Skeletal muscle tissue (tissue), 4 donors: ENCODE results near the gene TRPM3. TPM values are rescaled to one million over a fixed set of nuclear protein-coding genes. Genes with fewer than 3 reads are reported as not detected.

ENCODE experiments used
- H3K27ac ChIP-seq: one replicate; pipeline ENCODE4 v1.7.0; 2013; ENCODE audit warnings: mild to moderate bottlenecking, low read depth, low read length, inconsistent platforms
- H3K27me3 ChIP-seq, 3 donors: one replicate each; pipeline ENCODE4 v1.7.0; 2013; ENCODE audit warnings: low read length in 3 of 3; ENCODE audit not compliant: control insufficient read depth in 3 of 3, insufficient read depth in 3 of 3
- H3K36me3 ChIP-seq, 3 donors: one replicate each; pipeline ENCODE4 v1.7.0; 2013; ENCODE audit warnings: low read length in 3 of 3; ENCODE audit not compliant: control insufficient read depth in 3 of 3, insufficient read depth in 3 of 3
- H3K4me1 ChIP-seq, 3 donors: one replicate each; pipeline ENCODE4 v1.7.0; 2013; ENCODE audit warnings: low read length in 3 of 3, mild to moderate bottlenecking in 3 of 3; ENCODE audit not compliant: control insufficient read depth in 3 of 3, insufficient read depth in 3 of 3
- H3K4me3 ChIP-seq, 3 donors: one replicate each; pipeline ENCODE4 v1.7.0; 2013; ENCODE audit warnings: low read length in 3 of 3
- H3K9ac ChIP-seq, 3 donors: one replicate each; pipeline ENCODE4 v1.7.0; 2013; ENCODE audit warnings: low read length in 3 of 3, mild to moderate bottlenecking in 3 of 3, moderate library complexity in 2 of 3, low read depth in 1 of 3
- H3K9me3 ChIP-seq, 3 donors: one replicate each; pipeline ENCODE4 v1.7.0; 2013; ENCODE audit warnings: low read length in 3 of 3; ENCODE audit not compliant: control insufficient read depth in 3 of 3
- total RNA-seq: library from RNA; depleted of rRNA; stranded (reverse); fragments of >200 nt; gene quantifications from one replicate; pipeline ENCODE4 v1.2.3, GENCODE V29; 2014
- donor health status: Osteomylitis.

Gene TRPM3
- total RNA-seq, 1 donor from 2014 or later = 1.6 TPM

DNA sequence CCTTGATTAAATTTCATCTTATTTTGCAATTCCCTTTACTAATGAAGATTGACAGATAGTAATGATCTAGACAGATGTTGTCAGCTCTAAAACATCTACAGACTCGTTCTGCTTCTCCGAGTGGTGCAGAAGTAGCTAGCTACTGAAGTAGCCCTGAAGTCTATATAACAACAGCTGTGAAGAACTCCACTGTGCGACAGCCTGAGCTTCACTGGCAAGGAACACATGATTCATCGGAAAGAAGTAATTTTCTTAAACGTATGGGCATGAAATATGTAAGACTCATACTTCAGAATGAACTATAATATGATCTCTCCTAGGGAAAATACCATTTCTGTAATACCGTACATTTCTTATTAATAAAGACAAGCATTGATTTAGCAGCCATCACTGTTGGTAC lies 96.2 kb downstream of the TRPM3 start:
- H3K27ac ChIP-seq = no peak overlapping the region

DNA sequence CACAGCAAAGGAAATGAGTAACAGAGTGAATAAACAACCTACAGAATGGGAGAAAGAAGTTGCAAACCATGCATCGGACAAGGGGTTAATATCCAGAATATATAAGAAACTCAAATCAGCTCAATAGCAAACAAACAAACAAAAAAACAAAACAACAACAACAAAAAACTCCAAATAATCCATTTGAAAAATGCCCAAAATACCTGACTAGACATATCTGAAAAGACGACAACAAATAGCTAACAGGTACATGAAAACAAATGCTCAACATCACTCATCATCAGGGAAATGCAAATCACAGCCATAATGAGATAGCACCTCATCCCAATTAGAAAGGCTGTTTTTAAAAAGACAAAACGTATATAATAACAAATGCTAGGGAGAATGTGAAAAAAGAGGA lies 111.2 kb downstream of the TRPM3 start:
- no peaks in the 10 kb centered on the region for H3K27me3 ChIP-seq
- no peaks in the 10 kb centered on the region for H3K4me1 ChIP-seq
- no peak overlapping the region for H3K9ac ChIP-seq
- H3K27ac ChIP-seq = no peak overlapping the region
- H3K9me3 ChIP-seq = peaks cover 0 to 3% (median 0%) of the 10 kb centered on the region in 3 donors
- H3K4me3 ChIP-seq = no peak overlapping the region
- H3K36me3 ChIP-seq = no peaks in the 10 kb centered on the region

More for the DNA sequence above, 96.2 kb downstream of the TRPM3 start:
- no peaks in the 10 kb centered on the region for H3K4me1 ChIP-seq
- H3K9ac ChIP-seq = no peak overlapping the region
- H3K27me3 ChIP-seq = peaks cover 0 to 8% (median 0%) of the 10 kb centered on the region in 3 donors
- H3K4me3 ChIP-seq = no peak overlapping the region
- H3K36me3 ChIP-seq = no peaks in the 10 kb centered on the region
- H3K9me3 ChIP-seq = no peaks in the 10 kb centered on the region

DNA sequence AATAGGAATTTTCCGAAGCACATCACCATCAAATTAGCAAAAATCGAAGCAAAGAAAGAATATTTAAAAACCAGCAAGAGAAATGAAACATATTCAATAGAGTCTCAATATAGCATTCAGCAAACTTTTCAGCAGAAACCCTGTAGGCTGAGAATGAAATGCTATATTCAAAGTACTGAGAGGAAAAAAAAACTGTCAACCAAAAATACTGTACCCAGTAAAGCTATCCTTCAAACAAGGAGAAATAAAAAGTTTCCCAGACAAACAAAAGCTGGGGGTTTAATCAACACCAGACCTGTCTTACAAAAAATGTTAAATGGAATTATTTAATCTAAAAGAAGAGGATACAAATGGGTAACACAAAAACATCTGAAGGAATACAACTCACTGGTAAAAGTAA lies 116.0 kb downstream of the TRPM3 start:
- no peak overlapping the region for H3K9ac ChIP-seq
- no peaks in the 10 kb centered on the region for H3K4me1 ChIP-seq
- no peak overlapping the region for H3K27ac ChIP-seq
- H3K9me3 ChIP-seq = peaks cover 0 to 13% (median 2%) of the 10 kb centered on the region in 3 donors
- no peaks in the 10 kb centered on the region for H3K27me3 ChIP-seq
- no peak overlapping the region for H3K4me3 ChIP-seq
- no peaks in the 10 kb centered on the region for H3K36me3 ChIP-seq

DNA sequence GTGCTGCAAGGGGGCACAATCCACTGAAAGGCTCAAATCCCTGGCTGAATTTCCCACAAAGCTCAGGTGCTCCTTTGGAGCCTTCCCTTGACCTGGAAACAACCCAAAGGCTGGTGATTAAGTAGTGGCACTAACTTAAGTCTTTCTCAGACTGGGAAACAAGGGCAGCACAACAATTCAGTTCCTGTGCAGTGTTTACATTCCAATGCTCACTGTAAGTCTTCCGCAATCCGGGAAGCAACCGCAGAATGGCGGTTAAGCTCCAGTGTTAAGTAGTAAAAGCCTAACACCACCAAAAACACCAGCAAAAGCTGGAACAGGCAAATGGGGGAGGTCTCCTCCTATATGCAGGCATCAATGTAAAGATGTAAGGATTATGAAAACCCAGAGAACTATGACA lies 117.2 kb downstream of the TRPM3 start:
- Histone ChIP-seq H3K27ac (no peak overlapping the region), H3K36me3 (no peaks in the 10 kb centered on the region), H3K4me1 (no peaks in the 10 kb centered on the region), H3K9me3 (peaks cover 0 to 13% (median 2%) of the 10 kb centered on the region in 3 donors), H3K4me3 (no peak overlapping the region), H3K9ac (no peak overlapping the region), H3K27me3 (no peaks in the 10 kb centered on the region)

DNA sequence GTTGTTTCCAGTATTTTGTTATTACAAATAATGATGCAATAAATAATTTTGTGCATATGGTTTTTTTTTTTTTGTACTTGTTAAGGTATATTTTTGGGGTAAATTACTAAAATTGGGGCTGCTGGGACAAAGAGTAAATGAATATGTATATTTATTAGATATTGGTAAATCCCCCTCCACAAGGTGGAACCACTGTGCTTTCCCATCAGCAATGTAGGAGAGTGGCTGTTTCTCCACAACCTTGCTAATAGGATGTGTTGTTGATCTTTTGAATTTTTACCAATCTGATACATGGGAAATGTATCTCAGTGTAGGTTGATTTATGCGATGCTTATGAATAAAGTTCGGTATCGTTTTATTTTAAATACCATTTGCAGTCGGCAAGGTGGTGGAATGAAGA lies 118.1 kb downstream of the TRPM3 start:
- H3K4me3 ChIP-seq = no peak overlapping the region
- H3K4me1 ChIP-seq = no peaks in the 10 kb centered on the region
- no peak overlapping the region for H3K9ac ChIP-seq

DNA sequence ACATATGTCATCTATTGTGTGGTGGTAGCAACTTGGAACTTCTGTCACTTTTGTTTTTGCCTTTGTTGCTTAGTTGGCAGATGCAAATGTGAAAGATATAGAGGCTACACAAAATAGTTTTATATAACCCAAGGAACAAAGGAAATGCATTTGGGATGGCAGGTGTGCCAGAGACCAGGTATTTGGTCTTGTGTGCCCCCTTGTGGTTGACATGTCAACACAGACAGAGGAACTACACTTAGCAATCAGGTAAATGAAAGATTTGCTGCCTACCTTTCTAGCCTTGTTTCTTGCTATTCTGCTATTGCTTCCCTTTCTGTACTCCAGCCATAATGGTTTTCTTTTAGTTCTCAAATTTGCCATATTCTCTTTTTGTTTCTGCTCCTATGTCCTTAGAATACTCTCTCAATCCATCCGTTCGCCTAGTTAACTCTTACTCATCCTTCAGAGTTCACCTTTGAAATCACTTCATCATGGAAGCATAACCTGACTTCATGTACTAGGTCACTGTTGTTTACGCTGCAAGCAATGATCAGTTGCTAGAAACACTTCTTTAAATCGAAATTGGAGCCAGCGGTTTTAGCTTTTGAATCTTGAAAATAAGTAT lies 119.5 kb downstream of the TRPM3 start:
- peaks cover 0 to 13% (median 2%) of the 10 kb centered on the region in 3 donors for H3K9me3 ChIP-seq
- H3K4me1 ChIP-seq = no peaks in the 10 kb centered on the region
- no peak overlapping the region for H3K27ac ChIP-seq

More for the DNA sequence above, 118.1 kb downstream of the TRPM3 start:
- no peaks in the 10 kb centered on the region for H3K36me3 ChIP-seq
- no peaks in the 10 kb centered on the region for H3K27me3 ChIP-seq
- H3K9me3 ChIP-seq = peaks cover 0 to 13% (median 2%) of the 10 kb centered on the region in 3 donors
- no peak overlapping the region for H3K27ac ChIP-seq

DNA sequence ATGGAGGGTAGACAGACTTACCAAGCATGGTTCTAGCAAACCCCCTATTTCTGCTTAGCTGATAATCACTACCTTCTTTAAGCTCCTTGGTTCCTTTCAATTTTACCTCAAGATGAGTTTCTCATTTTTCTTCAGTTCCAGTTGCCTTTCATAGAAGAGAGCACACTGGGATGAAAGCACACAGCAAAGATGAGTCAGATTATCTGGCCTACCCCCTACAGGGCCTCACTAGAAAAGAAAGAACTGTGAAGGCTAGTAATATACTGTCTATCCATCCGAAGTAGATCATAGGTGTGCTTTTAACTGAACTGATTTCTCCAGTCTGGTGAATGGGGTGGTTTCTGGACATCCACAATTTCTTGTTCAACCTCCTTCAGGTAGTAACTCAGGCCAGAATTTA lies 122.5 kb downstream of the TRPM3 start:
- Histone ChIP-seq H3K4me1 (no peaks in the 10 kb centered on the region), H3K36me3 (no peaks in the 10 kb centered on the region), H3K27ac (no peak overlapping the region), H3K9ac (no peak overlapping the region), H3K27me3 (no peaks in the 10 kb centered on the region), H3K9me3 (peaks cover 0 to 1% (median 0%) of the 10 kb centered on the region in 3 donors), H3K4me3 (no peak overlapping the region)

More for the DNA sequence above, 119.5 kb downstream of the TRPM3 start:
- Histone ChIP-seq H3K9ac (no peak overlapping the region), H3K27me3 (no peaks in the 10 kb centered on the region), H3K4me3 (no peak overlapping the region), H3K36me3 (no peaks in the 10 kb centered on the region)

DNA sequence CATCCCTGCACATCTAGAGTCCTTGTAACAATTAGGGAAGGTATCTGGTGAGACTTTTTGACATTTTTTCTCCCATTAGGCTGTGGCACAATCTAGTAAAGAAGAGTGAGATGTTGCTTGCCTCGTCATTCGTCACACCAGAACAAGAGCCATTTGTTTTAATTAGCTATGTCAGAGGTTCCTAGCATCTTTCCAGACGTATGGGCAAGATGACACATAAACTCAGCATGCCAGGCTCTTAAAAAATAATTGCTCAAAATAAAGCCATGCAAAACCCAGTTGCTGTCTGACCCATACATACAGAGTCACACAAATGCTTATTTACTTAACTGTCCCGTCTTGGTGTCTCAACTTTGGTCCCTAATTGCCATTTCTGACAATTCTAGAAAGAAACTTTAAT lies 125.9 kb downstream of the TRPM3 start:
- no peaks in the 10 kb centered on the region for H3K9me3 ChIP-seq
- H3K4me1 ChIP-seq = no peaks in the 10 kb centered on the region
- no peak overlapping the region for H3K9ac ChIP-seq
- no peak overlapping the region for H3K4me3 ChIP-seq
- H3K36me3 ChIP-seq = no peaks in the 10 kb centered on the region
- no peak overlapping the region for H3K27ac ChIP-seq
- H3K27me3 ChIP-seq = no peaks in the 10 kb centered on the region

DNA sequence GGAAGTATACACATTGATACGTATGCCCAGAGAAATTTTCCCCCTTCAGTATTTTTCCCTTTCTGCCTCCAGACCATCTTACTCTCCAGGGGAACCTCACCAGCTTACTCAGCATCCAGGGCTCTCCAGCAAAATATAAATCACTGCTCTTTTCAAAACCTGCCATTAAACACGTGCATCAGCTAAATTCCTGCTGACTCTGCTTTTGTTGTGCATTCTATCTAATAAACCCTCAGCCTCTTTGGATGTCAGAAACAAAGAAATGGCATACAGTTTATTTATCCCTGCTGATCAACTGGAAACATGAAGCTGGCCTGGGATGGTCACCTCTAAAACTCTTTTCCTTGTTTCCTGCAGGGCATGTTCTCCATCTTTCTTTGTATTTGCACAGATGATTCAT lies 126.8 kb downstream of the TRPM3 start:
- H3K9me3 ChIP-seq = no peaks in the 10 kb centered on the region
- H3K27me3 ChIP-seq = no peaks in the 10 kb centered on the region
- H3K4me3 ChIP-seq = no peak overlapping the region
- H3K9ac ChIP-seq = no peak overlapping the region
- no peak overlapping the region for H3K27ac ChIP-seq
- no peaks in the 10 kb centered on the region for H3K36me3 ChIP-seq
- no peaks in the 10 kb centered on the region for H3K4me1 ChIP-seq

DNA sequence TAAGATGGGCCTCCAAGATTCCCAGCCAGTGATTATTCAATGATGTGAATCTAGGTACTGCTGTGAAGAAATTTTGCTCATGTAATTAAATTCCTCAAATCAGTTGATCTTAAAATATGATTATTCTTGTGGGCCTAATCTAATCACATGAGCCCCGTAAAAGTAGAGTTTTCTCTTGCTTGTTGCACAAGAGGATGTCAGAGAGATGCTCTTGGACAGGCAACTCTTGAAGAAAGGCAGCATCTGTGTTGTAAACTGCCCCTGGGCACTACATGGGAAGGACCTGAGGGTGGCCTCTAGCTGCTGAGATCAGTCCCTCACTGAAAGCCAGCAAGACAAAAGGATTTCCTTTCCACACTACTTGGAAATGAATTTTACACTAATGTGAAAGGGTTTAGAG lies 132.9 kb downstream of the TRPM3 start:
- H3K27me3 ChIP-seq = no peaks in the 10 kb centered on the region
- H3K4me3 ChIP-seq = no peak overlapping the region
- H3K4me1 ChIP-seq = no peaks in the 10 kb centered on the region
- no peak overlapping the region for H3K9ac ChIP-seq
- no peaks in the 10 kb centered on the region for H3K9me3 ChIP-seq
- H3K36me3 ChIP-seq = no peaks in the 10 kb centered on the region
- H3K27ac ChIP-seq = no peak overlapping the region
